Testis (tissue), 2 donors: Measurements from ENCODE around the gene ABCC11.

Source experiments
- POLR2A ChIP-seq: fragments of 450-650 bp; IDR thresholded peaks from one replicate; pipeline ENCODE4 v1.6.1; 2017; ENCODE audit warnings: antibody characterized with exemption, mild to moderate bottlenecking, moderate library complexity
- TF ChIP-seq, protein P1 (sequence below), 3 experiments: fragments of 450-650 bp in 2 of 3; fragments of 200-600 bp in 1 of 3; sonication (generic) in 1 of 3; IDR thresholded peaks; one replicate each; pipeline ENCODE4 v1.5.1; 2016 to 2019; ENCODE audit warnings: antibody characterized with exemption in 3 of 3, mild to moderate bottlenecking in 2 of 3, moderate library complexity in 1 of 3

GRCh38 chr16:48126801-48127644 is 120.3 kb downstream of the ABCC11 start:
- TF ChIP-seq POLR2A, result no peak
- TF ChIP-seq, protein P1, sequence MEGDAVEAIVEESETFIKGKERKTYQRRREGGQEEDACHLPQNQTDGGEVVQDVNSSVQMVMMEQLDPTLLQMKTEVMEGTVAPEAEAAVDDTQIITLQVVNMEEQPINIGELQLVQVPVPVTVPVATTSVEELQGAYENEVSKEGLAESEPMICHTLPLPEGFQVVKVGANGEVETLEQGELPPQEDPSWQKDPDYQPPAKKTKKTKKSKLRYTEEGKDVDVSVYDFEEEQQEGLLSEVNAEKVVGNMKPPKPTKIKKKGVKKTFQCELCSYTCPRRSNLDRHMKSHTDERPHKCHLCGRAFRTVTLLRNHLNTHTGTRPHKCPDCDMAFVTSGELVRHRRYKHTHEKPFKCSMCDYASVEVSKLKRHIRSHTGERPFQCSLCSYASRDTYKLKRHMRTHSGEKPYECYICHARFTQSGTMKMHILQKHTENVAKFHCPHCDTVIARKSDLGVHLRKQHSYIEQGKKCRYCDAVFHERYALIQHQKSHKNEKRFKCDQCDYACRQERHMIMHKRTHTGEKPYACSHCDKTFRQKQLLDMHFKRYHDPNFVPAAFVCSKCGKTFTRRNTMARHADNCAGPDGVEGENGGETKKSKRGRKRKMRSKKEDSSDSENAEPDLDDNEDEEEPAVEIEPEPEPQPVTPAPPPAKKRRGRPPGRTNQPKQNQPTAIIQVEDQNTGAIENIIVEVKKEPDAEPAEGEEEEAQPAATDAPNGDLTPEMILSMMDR (IDR thresholded peaks at IDR 0.05), result no peak
